ENCODE data around the gene MAN2B1. TPM values are rescaled to one million over a fixed set of nuclear protein-coding genes. Genes with fewer than 3 reads are reported as not detected.
A peak's percentile ranks its signal among the peaks of the same experiment; 100 is the strongest.

The MAN2B1 gene
- total and polyA plus RNA-seq, 2 donors from 2014 or later = 63.9 to 90.5 TPM

GRCh38 chr19:12695997-12696365 lies 29.4 kb upstream of the MAN2B1 start:
- DNase-seq (no peak), FAIRE-seq (no peak)
- H3K27ac ChIP-seq (ENCODE audit: low read depth in 2 of 2, low read length in 2 of 2) = no peak overlapping the region
- no peaks in the 10 kb centered on the region for H3K9me3 ChIP-seq (ENCODE audit: control insufficient read depth in 2 of 3, insufficient read depth in 1 of 3, low read length in 3 of 3)
- intact Hi-C loops (cut with DNase I) = no loop called here
- TF ChIP-seq, protein P1, sequence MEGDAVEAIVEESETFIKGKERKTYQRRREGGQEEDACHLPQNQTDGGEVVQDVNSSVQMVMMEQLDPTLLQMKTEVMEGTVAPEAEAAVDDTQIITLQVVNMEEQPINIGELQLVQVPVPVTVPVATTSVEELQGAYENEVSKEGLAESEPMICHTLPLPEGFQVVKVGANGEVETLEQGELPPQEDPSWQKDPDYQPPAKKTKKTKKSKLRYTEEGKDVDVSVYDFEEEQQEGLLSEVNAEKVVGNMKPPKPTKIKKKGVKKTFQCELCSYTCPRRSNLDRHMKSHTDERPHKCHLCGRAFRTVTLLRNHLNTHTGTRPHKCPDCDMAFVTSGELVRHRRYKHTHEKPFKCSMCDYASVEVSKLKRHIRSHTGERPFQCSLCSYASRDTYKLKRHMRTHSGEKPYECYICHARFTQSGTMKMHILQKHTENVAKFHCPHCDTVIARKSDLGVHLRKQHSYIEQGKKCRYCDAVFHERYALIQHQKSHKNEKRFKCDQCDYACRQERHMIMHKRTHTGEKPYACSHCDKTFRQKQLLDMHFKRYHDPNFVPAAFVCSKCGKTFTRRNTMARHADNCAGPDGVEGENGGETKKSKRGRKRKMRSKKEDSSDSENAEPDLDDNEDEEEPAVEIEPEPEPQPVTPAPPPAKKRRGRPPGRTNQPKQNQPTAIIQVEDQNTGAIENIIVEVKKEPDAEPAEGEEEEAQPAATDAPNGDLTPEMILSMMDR (IDR thresholded peaks at IDR 0.05; ENCODE audit: borderline replicate concordance, extremely low read depth, insufficient read depth) = no peak
- H3K36me3 ChIP-seq (ENCODE audit: control insufficient read depth in 2 of 3, insufficient read depth in 3 of 3, low read length in 3 of 3) = peaks cover 0 to 3% (median 2%) of the 10 kb centered on the region in 3 donors
- H3K27me3 ChIP-seq (ENCODE audit: control insufficient read depth, insufficient read depth, low read length) = no peaks in the 10 kb centered on the region
- H3K4me3 ChIP-seq (ENCODE audit: low read length in 3 of 3) = peak overlapping the region; percentile 70 to 96 (median 78)
- H3K9ac ChIP-seq (ENCODE audit: low read length in 3 of 3) = peak overlapping the region; percentile 34 to 86 (median 72)
- peaks cover 0 to 12% (median 6%) of the 10 kb centered on the region in 3 donors for H3K4me1 ChIP-seq (ENCODE audit: control insufficient read depth in 2 of 3, insufficient read depth in 2 of 3, low read depth in 1 of 3, low read length in 3 of 3)

GRCh38 chr19:12695514-12695913 lies 29.0 kb upstream of the MAN2B1 start:
- peak overlapping the region in 2 of 3 donors; percentile 26 to 72 for H3K9ac ChIP-seq (ENCODE audit: low read length in 3 of 3)
- peak overlapping the region; percentile 30 to 96 (median 54) for H3K4me3 ChIP-seq (ENCODE audit: low read length in 3 of 3)
- FAIRE-seq = no peak
- no peaks in the 10 kb centered on the region for H3K9me3 ChIP-seq (ENCODE audit: control insufficient read depth in 2 of 3, insufficient read depth in 1 of 3, low read length in 3 of 3)
- H3K27ac ChIP-seq (ENCODE audit: low read depth in 2 of 2, low read length in 2 of 2) = no peak overlapping the region
- no peaks in the 10 kb centered on the region for H3K27me3 ChIP-seq (ENCODE audit: control insufficient read depth, insufficient read depth, low read length)
- intact Hi-C loops (cut with DNase I) = no loop called here
- DNase-seq = no peak
- H3K36me3 ChIP-seq (ENCODE audit: control insufficient read depth in 2 of 3, insufficient read depth in 3 of 3, low read length in 3 of 3) = peaks cover 0 to 3% (median 2%) of the 10 kb centered on the region in 3 donors
- TF ChIP-seq, protein P1 (IDR thresholded peaks at IDR 0.05; ENCODE audit: borderline replicate concordance, extremely low read depth, insufficient read depth) = no peak
- H3K4me1 ChIP-seq (ENCODE audit: control insufficient read depth in 2 of 3, insufficient read depth in 2 of 3, low read depth in 1 of 3, low read length in 3 of 3) = peaks cover 0 to 12% (median 6%) of the 10 kb centered on the region in 3 donors

DNA sequence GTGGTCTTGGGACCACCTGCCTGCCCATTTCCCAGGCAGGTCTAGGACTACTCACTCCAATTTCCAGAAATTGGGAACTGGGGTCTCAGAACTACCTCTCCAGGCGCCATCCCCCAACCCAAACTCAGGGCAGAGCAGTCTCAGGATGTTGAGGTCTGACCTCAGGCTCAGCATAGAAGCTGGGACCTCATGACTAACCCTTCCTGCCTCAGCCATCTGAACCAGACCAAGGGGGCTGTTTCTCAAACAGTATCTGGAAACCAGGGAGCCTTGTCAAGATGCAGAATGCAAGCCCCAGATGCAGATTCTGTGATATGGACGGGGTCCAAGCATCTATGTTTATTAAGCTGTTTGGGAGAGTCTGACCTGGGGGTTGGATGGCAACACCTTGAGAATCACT lies 28.6 kb upstream of the MAN2B1 start:
- H3K9me3 ChIP-seq (ENCODE audit: control insufficient read depth in 2 of 3, insufficient read depth in 1 of 3, low read length in 3 of 3) = no peaks in the 10 kb centered on the region
- no peak for DNase-seq
- H3K4me1 ChIP-seq (ENCODE audit: control insufficient read depth in 2 of 3, insufficient read depth in 2 of 3, low read depth in 1 of 3, low read length in 3 of 3) = peaks cover 0 to 12% (median 6%) of the 10 kb centered on the region in 3 donors
- FAIRE-seq = no peak
- H3K4me3 ChIP-seq (ENCODE audit: low read length in 3 of 3) = peak overlapping the region in 2 of 3 donors; percentile 54 to 96
- intact Hi-C loops (cut with DNase I) = no loop called here
- peak overlapping the region in 1 of 3 donors; percentile 72 for H3K9ac ChIP-seq (ENCODE audit: low read length in 3 of 3)
- TF ChIP-seq, protein P1 (IDR thresholded peaks at IDR 0.05; ENCODE audit: borderline replicate concordance, extremely low read depth, insufficient read depth) = no peak
- H3K27me3 ChIP-seq (ENCODE audit: control insufficient read depth, insufficient read depth, low read length) = no peaks in the 10 kb centered on the region
- H3K27ac ChIP-seq (ENCODE audit: low read depth in 2 of 2, low read length in 2 of 2) = no peak overlapping the region
- peaks cover 0 to 3% (median 2%) of the 10 kb centered on the region in 3 donors for H3K36me3 ChIP-seq (ENCODE audit: control insufficient read depth in 2 of 3, insufficient read depth in 3 of 3, low read length in 3 of 3)

- Histone ChIP-seq H3K4me3 (ENCODE audit: low read length in 3 of 3) (no peak overlapping the region), H3K27me3 (ENCODE audit: control insufficient read depth, insufficient read depth, low read length) (no peaks in the 10 kb centered on the region), H3K9ac (ENCODE audit: low read length in 3 of 3) (no peak overlapping the region), H3K4me1 (ENCODE audit: control insufficient read depth in 2 of 3, insufficient read depth in 2 of 3, low read depth in 1 of 3, low read length in 3 of 3) (peaks cover 0 to 12% (median 6%) of the 10 kb centered on the region in 3 donors), H3K27ac (ENCODE audit: low read depth in 2 of 2, low read length in 2 of 2) (no peak overlapping the region), H3K36me3 (ENCODE audit: control insufficient read depth in 2 of 3, insufficient read depth in 3 of 3, low read length in 3 of 3) (peaks cover 0 to 3% (median 2%) of the 10 kb centered on the region in 3 donors), H3K9me3 (ENCODE audit: control insufficient read depth in 2 of 3, insufficient read depth in 1 of 3, low read length in 3 of 3) (no peaks in the 10 kb centered on the region)
- no peak for FAIRE-seq
- no peak for DNase-seq
- TF ChIP-seq, protein P1 (IDR thresholded peaks at IDR 0.05; ENCODE audit: borderline replicate concordance, extremely low read depth, insufficient read depth) = no peak
- intact Hi-C loops (cut with DNase I) = no loop called here
Observed at GRCh38 chr19:12694641-12695040, 28.1 kb upstream of the MAN2B1 start.
